Measurements from ENCODE around the gene ADGRL3. TPM values are rescaled to one million over a fixed set of nuclear protein-coding genes. Genes with fewer than 3 reads are reported as not detected.
"Not testable (repeated sequence)": the region's sequence is repeated elsewhere in the genome, so short reads cannot be mapped to it uniquely, and the experiment has no call there.

ADGRL3 gene
- total RNA-seq, 1 donor from 2014 or later: 306 TPM

DNA sequence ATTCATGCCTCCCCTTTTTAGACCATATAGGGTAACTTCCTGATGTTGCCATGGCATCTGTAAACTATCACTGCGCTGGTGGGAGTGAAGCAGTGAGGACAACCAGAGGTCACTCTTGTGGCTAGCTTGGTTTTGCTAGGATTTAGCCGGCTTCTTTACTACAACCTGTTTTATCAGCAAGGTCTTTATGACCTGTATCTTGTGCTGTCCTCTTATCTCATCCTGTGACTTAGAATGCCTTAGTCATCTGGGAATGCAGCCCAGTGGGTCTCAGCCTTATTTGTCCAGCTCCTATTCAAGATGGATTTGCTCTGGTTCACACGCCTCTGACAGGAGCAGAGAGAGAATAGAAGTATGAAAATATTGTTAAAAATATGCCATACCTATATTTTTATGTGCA is 355.7 kb downstream of the ADGRL3 start:
- no peak for DNase-seq

DNA sequence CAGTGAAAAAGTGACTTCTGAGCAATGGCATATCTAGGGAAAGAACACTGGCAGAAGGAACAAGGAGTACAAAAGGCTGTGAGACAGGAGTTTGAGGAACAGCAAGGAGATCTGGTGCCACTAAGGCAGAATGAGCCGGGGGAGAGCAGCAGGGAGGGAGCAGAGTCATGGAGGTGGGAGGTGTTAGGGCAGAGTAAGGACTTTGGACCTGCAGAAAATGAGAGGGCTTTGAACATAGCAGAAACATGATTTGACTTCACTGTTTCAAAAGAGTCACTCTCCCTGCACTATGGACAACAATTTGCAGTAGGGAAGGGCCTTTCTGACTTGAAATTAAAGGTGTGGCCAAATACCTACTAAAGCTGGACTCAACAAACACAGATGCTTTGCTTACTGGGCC is 356.2 kb downstream of the ADGRL3 start:
- DNase-seq: no peak

- no peak for DNase-seq
Observed at GRCh38 chr4:61559396-61559795, 359.3 kb downstream of the ADGRL3 start.

DNA sequence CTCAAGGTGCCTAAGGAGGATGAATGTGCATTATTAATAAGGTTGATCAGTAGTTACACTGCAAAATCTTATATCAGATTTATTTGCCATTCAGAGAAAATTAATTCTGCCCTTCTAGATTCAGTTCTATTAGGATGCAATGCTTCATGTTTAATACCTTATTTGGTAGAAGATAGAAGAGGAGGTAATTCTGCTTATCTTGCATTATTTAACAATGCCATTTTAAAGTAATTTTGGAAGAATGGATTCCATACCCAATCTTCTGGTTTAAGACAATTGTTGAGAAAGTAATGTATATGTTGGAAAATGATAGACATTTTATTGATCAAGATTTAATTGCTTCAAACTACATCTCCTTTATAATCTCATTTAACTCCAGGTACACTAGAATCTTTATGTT is 360.9 kb downstream of the ADGRL3 start:
- no peak for DNase-seq

- no peak for DNase-seq
Observed at GRCh38 chr4:61571761-61572559, 371.8 kb downstream of the ADGRL3 start.

- no peak for DNase-seq
Observed at GRCh38 chr4:61575796-61576195, 375.7 kb downstream of the ADGRL3 start.

DNA sequence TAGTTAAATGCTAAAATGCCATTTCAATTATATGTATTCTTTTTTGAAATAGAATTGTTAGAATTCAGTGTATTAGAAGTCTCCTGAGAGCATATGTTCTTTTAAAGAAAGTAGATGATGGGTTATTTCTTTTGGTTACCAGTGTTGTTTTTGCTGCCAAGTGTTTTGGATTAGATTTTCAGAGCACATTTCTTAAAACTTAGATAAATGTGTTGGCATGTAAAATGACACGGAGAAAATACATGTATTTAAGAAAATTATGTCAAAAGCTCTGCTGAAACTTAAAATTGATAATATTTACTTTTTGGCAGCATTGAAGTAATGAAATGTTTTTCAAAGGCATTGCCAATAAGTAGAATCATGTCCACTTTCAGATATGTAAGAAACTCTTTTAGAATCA is 379.7 kb downstream of the ADGRL3 start:
- DNase-seq: no peak

- DNase-seq: no peak
Observed at GRCh38 chr4:61580721-61581377, 380.7 kb downstream of the ADGRL3 start.

- no peak for DNase-seq
Observed at GRCh38 chr4:61583696-61584095, 383.6 kb downstream of the ADGRL3 start.

- DNase-seq: no peak
Observed at GRCh38 chr4:61588621-61589402, 388.7 kb downstream of the ADGRL3 start.

DNA sequence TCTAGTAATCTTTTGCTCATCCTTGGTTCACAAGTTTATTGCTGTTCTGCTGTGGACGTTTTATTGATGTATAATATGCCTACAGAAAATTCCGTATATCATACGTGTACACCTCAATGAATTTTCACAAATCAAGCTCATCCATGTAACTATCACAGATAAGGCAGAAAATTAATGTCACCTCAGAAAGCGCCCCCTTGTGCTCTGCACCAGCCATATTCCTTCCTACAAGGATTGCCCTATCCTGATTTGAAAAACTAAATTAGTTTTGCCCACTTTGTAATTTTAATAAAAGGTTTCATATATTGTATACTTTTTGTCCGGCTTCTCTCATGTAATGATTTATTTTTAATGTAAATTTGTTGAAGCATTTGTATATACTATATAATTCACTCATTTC is 390.8 kb downstream of the ADGRL3 start:
- DNase-seq: no peak

- no peak for DNase-seq
Observed at GRCh38 chr4:61596606-61597340, 396.6 kb downstream of the ADGRL3 start.

DNA sequence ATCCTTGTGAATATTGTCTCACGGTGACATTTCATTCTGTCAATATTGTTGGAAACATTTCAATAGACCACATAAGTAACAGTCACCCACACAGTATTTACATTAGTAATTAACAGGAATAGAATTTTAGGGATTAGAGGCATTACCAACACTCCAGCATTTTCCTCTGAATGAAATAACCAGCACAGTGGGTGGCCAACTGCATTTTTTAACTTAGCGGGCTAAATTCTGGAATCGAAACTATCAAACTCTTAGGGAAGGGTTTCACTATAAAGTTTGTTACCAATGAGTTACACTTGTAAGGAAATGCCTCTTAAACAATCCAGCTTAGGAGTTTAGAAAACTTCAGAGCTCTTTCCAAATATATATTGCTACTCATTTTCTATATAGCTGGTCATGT is 403.0 kb downstream of the ADGRL3 start:
- DNase-seq: no peak

DNA sequence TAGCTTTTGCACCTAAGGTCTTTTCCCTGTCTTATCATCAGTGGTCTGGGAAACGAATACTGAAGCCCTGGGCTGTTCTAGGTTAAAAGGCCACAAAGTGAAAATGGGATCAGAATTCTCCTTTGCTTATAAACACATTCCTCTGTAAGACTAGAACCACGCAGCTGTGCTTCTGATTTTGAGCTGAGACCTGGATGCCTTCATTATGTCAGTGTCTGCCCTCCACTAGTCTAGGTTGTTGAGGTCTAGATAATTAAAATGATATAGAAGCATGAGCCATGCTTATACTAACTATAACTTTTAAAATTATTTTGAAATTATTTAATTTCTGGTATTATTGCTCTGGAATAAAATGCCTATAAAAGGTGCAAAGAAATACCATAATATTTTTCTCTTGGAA is 403.9 kb downstream of the ADGRL3 start:
- no peak for DNase-seq

- DNase-seq: no peak
Observed at GRCh38 chr4:61605984-61606383, 405.9 kb downstream of the ADGRL3 start.

DNA sequence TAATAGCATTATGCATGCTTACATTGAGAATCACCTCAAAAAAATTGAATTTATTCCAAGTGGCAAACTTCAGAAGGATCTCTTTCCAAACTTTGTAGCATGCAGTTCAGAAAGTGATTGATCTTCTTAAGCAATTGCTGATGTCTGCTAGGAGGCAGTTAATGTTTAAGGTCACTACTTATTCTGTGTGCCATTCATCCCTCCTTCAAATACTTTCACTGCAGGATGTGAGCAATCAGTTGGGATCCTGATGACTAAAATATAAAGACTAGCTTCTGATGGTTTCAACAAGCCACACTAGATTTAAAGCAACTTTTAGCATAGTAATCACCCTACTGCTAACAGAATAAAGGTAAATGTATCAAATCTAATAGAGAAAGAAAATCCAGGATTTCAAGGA is 414.1 kb downstream of the ADGRL3 start:
- no peak for DNase-seq

- no peak for DNase-seq
Observed at GRCh38 chr4:61619528-61619927, 419.4 kb downstream of the ADGRL3 start.

DNA sequence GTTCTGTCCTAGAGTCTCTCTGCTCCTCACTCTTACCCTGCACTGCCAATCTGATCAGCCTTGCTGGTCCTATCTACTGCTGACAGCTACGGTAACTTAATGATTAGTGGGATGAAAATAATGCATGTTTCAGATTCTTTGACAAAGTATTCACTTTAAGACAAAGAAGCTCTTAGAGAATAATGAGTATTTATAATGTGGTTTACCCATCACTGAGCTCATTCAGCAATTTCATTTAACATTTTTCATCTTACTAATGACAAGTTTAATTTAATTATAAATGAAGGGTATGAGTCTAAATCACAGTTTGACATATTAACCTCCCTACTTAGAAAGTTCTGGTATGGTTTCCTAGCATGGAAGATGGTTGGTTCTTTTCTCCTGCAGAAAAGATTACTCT is 428.2 kb downstream of the ADGRL3 start:
- no peak for DNase-seq

- no peak for DNase-seq
Observed at GRCh38 chr4:61628727-61629126, 428.6 kb downstream of the ADGRL3 start.

GRCh38 chr4:61630548-61630947 is 430.4 kb downstream of the ADGRL3 start:
- no peak for DNase-seq

- DNase-seq: no peak
Observed at GRCh38 chr4:61638591-61638990, 438.5 kb downstream of the ADGRL3 start.

- DNase-seq: not testable (repeated sequence)
Observed at GRCh38 chr4:61646746-61647350, 446.7 kb downstream of the ADGRL3 start.

All from occipital lobe (tissue), 2 donors.